ENCODE measurements around the gene CD274. TPM values are rescaled to one million over a fixed set of nuclear protein-coding genes. Genes with fewer than 3 reads are reported as not detected.

The CD274 gene
- total RNA-seq, 1 experiment from 2014 or later = 2.5 TPM

DNA sequence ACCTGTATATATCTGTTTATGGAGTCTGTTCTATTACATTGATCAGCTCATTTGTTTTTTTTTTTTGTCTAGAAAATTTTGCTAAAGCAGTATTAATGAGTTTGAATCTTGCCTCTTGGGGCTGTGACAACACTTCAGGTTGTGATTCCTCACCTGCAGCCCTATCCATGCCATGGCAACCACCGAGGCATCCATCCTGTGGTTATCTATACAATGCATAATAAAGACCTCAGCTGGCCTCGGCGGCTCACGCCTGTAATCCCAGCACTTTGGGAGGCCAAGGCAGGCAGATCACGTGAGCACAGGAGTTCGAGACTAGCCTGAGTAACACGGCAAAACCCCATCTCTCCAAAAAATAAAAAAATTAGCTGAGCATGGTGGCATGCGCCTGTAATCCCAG lies 31.9 kb downstream of the CD274 start (continued):
- TF ChIP-seq FOSL1 (IDR thresholded peaks at IDR 0.05; ENCODE audit: low read depth) (no peak), TCF7L2 (IDR thresholded peaks at IDR 0.05; ENCODE audit: borderline replicate concordance, extremely low read depth, insufficient read depth, insufficient read length) (no peak), ZFX (IDR thresholded peaks at IDR 0.05) (no peak), RAD21 (IDR thresholded peaks at IDR 0.05; ENCODE audit: low read depth) (no peak), YY1 (IDR thresholded peaks at IDR 0.05; ENCODE audit: extremely low read depth, insufficient replicate concordance, low read depth, low read length) (no peak), ELF1 (IDR thresholded peaks at IDR 0.05; ENCODE audit: borderline replicate concordance, low read depth) (no peak), JUND (IDR thresholded peaks at IDR 0.05) (no peak)
- TF ChIP-seq, protein P1, sequence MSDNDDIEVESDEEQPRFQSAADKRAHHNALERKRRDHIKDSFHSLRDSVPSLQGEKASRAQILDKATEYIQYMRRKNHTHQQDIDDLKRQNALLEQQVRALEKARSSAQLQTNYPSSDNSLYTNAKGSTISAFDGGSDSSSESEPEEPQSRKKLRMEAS (IDR thresholded peaks at IDR 0.05) = no peak
- TF ChIP-seq, protein P2, sequence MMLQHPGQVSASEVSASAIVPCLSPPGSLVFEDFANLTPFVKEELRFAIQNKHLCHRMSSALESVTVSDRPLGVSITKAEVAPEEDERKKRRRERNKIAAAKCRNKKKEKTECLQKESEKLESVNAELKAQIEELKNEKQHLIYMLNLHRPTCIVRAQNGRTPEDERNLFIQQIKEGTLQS (IDR thresholded peaks at IDR 0.05) = no peak

DNA sequence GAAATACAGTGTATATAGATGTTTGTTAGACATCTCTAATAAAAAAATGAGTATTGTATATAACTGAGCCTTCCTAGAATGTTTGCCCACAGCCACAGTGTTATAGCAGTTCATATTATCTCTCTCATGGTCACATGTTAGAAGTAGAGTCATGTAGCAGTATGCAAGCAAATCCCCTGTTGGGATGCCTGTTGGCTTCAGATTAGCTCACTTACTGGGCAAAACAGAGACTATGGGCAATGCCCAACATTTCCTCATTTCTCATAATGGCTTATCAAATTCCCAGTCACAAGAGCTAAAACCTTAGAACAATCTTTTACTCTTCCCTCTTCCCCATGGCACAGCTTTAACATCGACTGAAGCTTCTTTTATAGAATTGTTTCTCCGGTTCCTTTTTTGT lies 33.0 kb downstream of the CD274 start:
- H3K79me2 ChIP-seq (ENCODE audit: insufficient read depth, low read length) = no peaks in the 10 kb centered on the region
- BruUV-seq (replicated peaks) = no TSS peak
- ATAC-seq (no peak), DNase-seq (ENCODE audit: low read depth, low spot score) (no peak)
- intact Hi-C loops (cut with micrococcal nuclease) = no loop called here
- ChIA-PET CTCF (no interaction called here), POLR2A (no interaction called here), RAD21 (ENCODE audit: low non-redundant PET in 1 of 2, low total read pairs in 2 of 2, uncharacterized antibody in 2 of 2, unreplicated experiment in 2 of 2) (no interaction called here)
- H4K20me1 ChIP-seq (ENCODE audit: insufficient read depth) = no peaks in the 10 kb centered on the region
- no peak for TF ChIP-seq TCF7L2 (IDR thresholded peaks at IDR 0.05; ENCODE audit: borderline replicate concordance, extremely low read depth, insufficient read depth, insufficient read length)
- TF ChIP-seq EGR1 (IDR thresholded peaks at IDR 0.05; ENCODE audit: low read depth) = no peak
- TF ChIP-seq, protein P3, sequence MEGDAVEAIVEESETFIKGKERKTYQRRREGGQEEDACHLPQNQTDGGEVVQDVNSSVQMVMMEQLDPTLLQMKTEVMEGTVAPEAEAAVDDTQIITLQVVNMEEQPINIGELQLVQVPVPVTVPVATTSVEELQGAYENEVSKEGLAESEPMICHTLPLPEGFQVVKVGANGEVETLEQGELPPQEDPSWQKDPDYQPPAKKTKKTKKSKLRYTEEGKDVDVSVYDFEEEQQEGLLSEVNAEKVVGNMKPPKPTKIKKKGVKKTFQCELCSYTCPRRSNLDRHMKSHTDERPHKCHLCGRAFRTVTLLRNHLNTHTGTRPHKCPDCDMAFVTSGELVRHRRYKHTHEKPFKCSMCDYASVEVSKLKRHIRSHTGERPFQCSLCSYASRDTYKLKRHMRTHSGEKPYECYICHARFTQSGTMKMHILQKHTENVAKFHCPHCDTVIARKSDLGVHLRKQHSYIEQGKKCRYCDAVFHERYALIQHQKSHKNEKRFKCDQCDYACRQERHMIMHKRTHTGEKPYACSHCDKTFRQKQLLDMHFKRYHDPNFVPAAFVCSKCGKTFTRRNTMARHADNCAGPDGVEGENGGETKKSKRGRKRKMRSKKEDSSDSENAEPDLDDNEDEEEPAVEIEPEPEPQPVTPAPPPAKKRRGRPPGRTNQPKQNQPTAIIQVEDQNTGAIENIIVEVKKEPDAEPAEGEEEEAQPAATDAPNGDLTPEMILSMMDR (IDR thresholded peaks at IDR 0.05 in 2 of 3, conservative IDR thresholded peaks at IDR 0.05 in 1 of 3; ENCODE audit: borderline replicate concordance in 1 of 3, insufficient read depth in 1 of 3, low read depth in 2 of 3, low read length in 2 of 3) = no peak
- no peak for TF ChIP-seq POLR2AphosphoS5 (IDR thresholded peaks at IDR 0.05; ENCODE audit: low read depth, low read length)
- no peak for TF ChIP-seq SRF (IDR thresholded peaks at IDR 0.05; ENCODE audit: low read depth)
- TF ChIP-seq POLR2A (IDR thresholded peaks at IDR 0.05; ENCODE audit: borderline replicate concordance, extremely low read depth, insufficient read depth, insufficient read length) = no peak
- TF ChIP-seq FOSL1 (IDR thresholded peaks at IDR 0.05; ENCODE audit: low read depth) = no peak
- no peak for TF ChIP-seq ELF1 (IDR thresholded peaks at IDR 0.05; ENCODE audit: borderline replicate concordance, low read depth)
- TF ChIP-seq, protein P4, sequence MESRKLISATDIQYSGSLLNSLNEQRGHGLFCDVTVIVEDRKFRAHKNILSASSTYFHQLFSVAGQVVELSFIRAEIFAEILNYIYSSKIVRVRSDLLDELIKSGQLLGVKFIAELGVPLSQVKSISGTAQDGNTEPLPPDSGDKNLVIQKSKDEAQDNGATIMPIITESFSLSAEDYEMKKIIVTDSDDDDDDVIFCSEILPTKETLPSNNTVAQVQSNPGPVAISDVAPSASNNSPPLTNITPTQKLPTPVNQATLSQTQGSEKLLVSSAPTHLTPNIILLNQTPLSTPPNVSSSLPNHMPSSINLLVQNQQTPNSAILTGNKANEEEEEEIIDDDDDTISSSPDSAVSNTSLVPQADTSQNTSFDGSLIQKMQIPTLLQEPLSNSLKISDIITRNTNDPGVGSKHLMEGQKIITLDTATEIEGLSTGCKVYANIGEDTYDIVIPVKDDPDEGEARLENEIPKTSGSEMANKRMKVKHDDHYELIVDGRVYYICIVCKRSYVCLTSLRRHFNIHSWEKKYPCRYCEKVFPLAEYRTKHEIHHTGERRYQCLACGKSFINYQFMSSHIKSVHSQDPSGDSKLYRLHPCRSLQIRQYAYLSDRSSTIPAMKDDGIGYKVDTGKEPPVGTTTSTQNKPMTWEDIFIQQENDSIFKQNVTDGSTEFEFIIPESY (IDR thresholded peaks at IDR 0.05; ENCODE audit: extremely low read depth, insufficient replicate concordance, low read length) = no peak
- TF ChIP-seq JUND (IDR thresholded peaks at IDR 0.05) = no peak
- TF ChIP-seq EZH2phosphoT487 (IDR thresholded peaks at IDR 0.05; ENCODE audit: borderline replicate concordance) = no peak
- TF ChIP-seq RAD21 (IDR thresholded peaks at IDR 0.05; ENCODE audit: low read depth) = no peak
- no peak overlapping the region for H3K9ac ChIP-seq (ENCODE audit: low read length)
- no peaks in the 10 kb centered on the region for H3K4me1 ChIP-seq (ENCODE audit: control insufficient read depth in 1 of 2, insufficient read depth in 2 of 2, low read length in 2 of 2)
- H3K9me3 ChIP-seq (ENCODE audit: control insufficient read depth in 1 of 2, insufficient read depth in 1 of 2, low read depth in 1 of 2, low read length in 2 of 2) = no peaks in the 10 kb centered on the region
- no peak overlapping the region for H3K4me2 ChIP-seq (ENCODE audit: low read length)
- no peak overlapping the region for H3K4me3 ChIP-seq (replicated peaks in 1 of 2; ENCODE audit: low read depth in 1 of 2, low read length in 2 of 2)
- no peaks in the 10 kb centered on the region for H3K9me2 ChIP-seq (ENCODE audit: insufficient read depth)
- H3K27me3 ChIP-seq (ENCODE audit: insufficient read depth, low read length) = no peaks in the 10 kb centered on the region
- no peak overlapping the region for H3K27ac ChIP-seq (ENCODE audit: low read depth, low read length)
- H2AFZ ChIP-seq (ENCODE audit: low read depth, low read length, poor library complexity, severe bottlenecking) = no peak overlapping the region
- no peaks in the 10 kb centered on the region for H3K36me3 ChIP-seq (ENCODE audit: control insufficient read depth in 1 of 2, insufficient read depth in 2 of 2, low read length in 2 of 2)
